HepG2 (cell line): ENCODE data around the gene PRPSAP2. TPM values are rescaled to one million over a fixed set of nuclear protein-coding genes. Genes with fewer than 3 reads are reported as not detected.
A peak's percentile ranks its signal among the peaks of the same experiment; 100 is the strongest.

ENCODE experiments used
- FLYWCH1 ChIP-seq: sonication (generic); formaldehyde crosslinking; IDR thresholded peaks from 2 replicates; pipeline ENCODE4 v1.8.1; 2023; ENCODE audit warnings: mild to moderate bottlenecking, missing genetic modification reagents
- GATA4 ChIP-seq: sonication (generic); IDR thresholded peaks from 2 replicates; pipeline ENCODE4 v1.6.1; 2016; ENCODE audit warnings: antibody characterized with exemption, low read depth, borderline replicate concordance
- KAT8 ChIP-seq: IDR thresholded peaks from 2 replicates; pipeline ENCODE4 v1.6.1; 2016; ENCODE audit warnings: missing genetic modification reagents, missing compliant biosample characterization
- MAFF ChIP-seq: IDR thresholded peaks from 2 replicates; pipeline ENCODE4 v1.6.1; 2011; ENCODE audit warnings: low read depth, low read length, improper control_type of control experiment
- PLRG1 ChIP-seq: fragments of 450-650 bp; conservative IDR thresholded peaks from 2 replicates; pipeline ENCODE4 v1.6.1; 2016
- POLR2AphosphoS2 ChIP-seq: IDR thresholded peaks from 2 replicates; pipeline ENCODE4 v1.6.1; 2011; ENCODE audit warnings: low read depth, low read length, improper control_type of control experiment
- RARA ChIP-seq: IDR thresholded peaks from 2 replicates; pipeline ENCODE4 v1.6.1; 2016; ENCODE audit warnings: missing genetic modification reagents, missing compliant biosample characterization
- TP53 ChIP-seq: sonication (generic); formaldehyde crosslinking; conservative IDR thresholded peaks from 2 replicates; pipeline ENCODE4 v1.4.0; 2020; ENCODE audit warnings: missing genetic modification reagents
- ZNF253 ChIP-seq: sonication (generic); formaldehyde crosslinking; IDR thresholded peaks from 2 replicates; pipeline ENCODE4 v1.8.0; 2022; ENCODE audit warnings: mild to moderate bottlenecking, missing genetic modification reagents, borderline replicate concordance
- ZNF260 ChIP-seq: sonication (generic); formaldehyde crosslinking; IDR thresholded peaks from 2 replicates; pipeline ENCODE4 v1.4.0; 2020; ENCODE audit warnings: missing genetic modification reagents, low read depth, mild to moderate bottlenecking, borderline replicate concordance
- ZNF549 ChIP-seq: sonication (generic); formaldehyde crosslinking; IDR thresholded peaks from 2 replicates; pipeline ENCODE4 v1.5.0; 2020; ENCODE audit warnings: missing genetic modification reagents
- ZNF672 ChIP-seq: sonication (generic); formaldehyde crosslinking; IDR thresholded peaks from 2 replicates; pipeline ENCODE4 v1.8.1; 2022; ENCODE audit warnings: missing genetic modification reagents
- ZNF737 ChIP-seq: sonication (generic); formaldehyde crosslinking; IDR thresholded peaks from 2 replicates; pipeline ENCODE4 v1.5.0; 2020; ENCODE audit warnings: missing genetic modification reagents, mild to moderate bottlenecking, borderline replicate concordance
- polyA plus RNA-seq, 8 experiments: library from polyadenylated mRNA; depleted of rRNA in 3 of 8; stranded (reverse) in 7 of 8; unstranded in 1 of 8; fragments of >200 nt; fragmentation: Illumina TruSeq in 4 of 8; extraction: Trizol in 4 of 8; gene quantifications; 2 replicates each; pipeline versions ENCODE4 v1.2.1 to v1.2.3, GENCODE V29; 2011 to 2016; ENCODE audit warnings: low read depth in 4 of 8, missing spikeins in 1 of 8, mixed read lengths in 1 of 8; ENCODE audit not compliant: insufficient read depth in 1 of 8
- total RNA-seq, 5 experiments: library from RNA; depleted of rRNA; stranded (reverse); fragments of >200 nt; fragmentation: Illumina TruSeq; extraction: Trizol; gene quantifications; 2 replicates each; pipeline ENCODE4 v1.2.3, GENCODE V29; 2016; ENCODE audit warnings: low read depth in 1 of 5
- TF ChIP-seq, protein P1 (sequence below): sonication (generic); formaldehyde crosslinking; IDR thresholded peaks from 2 replicates; pipeline ENCODE4 v1.9.0; 2022; ENCODE audit warnings: low read depth, missing genetic modification reagents
- TF ChIP-seq, protein P2 (sequence below): sonication (generic); formaldehyde crosslinking; IDR thresholded peaks from 2 replicates; pipeline ENCODE4 v1.5.1; 2020; ENCODE audit warnings: mild to moderate bottlenecking, missing genetic modification reagents, borderline replicate concordance
- TF ChIP-seq, protein P3 (sequence below): sonication (generic); formaldehyde crosslinking; conservative IDR thresholded peaks from 2 replicates; pipeline ENCODE4 v1.8.0; 2022; ENCODE audit warnings: low read depth, missing genetic modification reagents
- TF ChIP-seq, protein P4 (sequence below): IDR thresholded peaks from 2 replicates; pipeline ENCODE4 v1.6.1; 2016; ENCODE audit warnings: low read depth, borderline replicate concordance
- TF ChIP-seq, protein P5 (sequence below): sonication (generic); formaldehyde crosslinking; IDR thresholded peaks from 2 replicates; pipeline ENCODE4 v1.5.0; 2020; ENCODE audit warnings: mild to moderate bottlenecking, low read depth, missing genetic modification reagents, borderline replicate concordance
- TF ChIP-seq, protein P6 (sequence below): sonication (generic); formaldehyde crosslinking; IDR thresholded peaks from 2 replicates; pipeline ENCODE4 v1.5.0; 2020; ENCODE audit warnings: mild to moderate bottlenecking, missing genetic modification reagents

The PRPSAP2 gene
- total and polyA plus RNA-seq, 2 of the 13 experiments (the other 11 are each of a cell fraction or from before 2014, with no cell fraction given) = 34.0 to 58.9 TPM

DNA sequence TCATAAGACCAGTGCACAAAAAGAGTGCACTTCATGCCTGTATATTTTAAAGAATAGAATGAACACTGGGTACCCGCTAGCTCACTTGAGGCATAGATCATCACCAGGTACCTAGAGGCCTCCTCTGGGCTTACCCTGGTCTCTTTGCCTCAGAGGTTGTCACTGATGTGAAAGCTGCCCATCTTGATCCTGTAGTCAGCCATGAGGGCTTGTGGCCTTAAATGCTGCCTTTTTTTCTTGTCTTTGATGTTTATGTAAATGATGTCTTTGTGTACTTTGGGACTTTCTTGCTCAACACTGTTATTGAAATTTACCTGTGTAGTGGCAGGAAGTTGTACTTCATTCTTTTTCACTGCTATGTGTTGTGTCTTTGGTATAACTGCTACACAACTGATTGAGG, 67.3 kb downstream of the PRPSAP2 start (continued):
- TF ChIP-seq, protein P1, sequence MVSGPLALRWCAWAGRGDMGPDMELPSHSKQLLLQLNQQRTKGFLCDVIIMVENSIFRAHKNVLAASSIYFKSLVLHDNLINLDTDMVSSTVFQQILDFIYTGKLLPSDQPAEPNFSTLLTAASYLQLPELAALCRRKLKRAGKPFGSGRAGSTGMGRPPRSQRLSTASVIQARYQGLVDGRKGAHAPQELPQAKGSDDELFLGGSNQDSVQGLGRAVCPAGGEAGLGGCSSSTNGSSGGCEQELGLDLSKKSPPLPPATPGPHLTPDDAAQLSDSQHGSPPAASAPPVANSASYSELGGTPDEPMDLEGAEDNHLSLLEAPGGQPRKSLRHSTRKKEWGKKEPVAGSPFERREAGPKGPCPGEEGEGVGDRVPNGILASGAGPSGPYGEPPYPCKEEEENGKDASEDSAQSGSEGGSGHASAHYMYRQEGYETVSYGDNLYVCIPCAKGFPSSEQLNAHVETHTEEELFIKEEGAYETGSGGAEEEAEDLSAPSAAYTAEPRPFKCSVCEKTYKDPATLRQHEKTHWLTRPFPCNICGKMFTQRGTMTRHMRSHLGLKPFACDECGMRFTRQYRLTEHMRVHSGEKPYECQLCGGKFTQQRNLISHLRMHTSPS (CRISPR knock-in tag) = no peak
- TF ChIP-seq, protein P2, sequence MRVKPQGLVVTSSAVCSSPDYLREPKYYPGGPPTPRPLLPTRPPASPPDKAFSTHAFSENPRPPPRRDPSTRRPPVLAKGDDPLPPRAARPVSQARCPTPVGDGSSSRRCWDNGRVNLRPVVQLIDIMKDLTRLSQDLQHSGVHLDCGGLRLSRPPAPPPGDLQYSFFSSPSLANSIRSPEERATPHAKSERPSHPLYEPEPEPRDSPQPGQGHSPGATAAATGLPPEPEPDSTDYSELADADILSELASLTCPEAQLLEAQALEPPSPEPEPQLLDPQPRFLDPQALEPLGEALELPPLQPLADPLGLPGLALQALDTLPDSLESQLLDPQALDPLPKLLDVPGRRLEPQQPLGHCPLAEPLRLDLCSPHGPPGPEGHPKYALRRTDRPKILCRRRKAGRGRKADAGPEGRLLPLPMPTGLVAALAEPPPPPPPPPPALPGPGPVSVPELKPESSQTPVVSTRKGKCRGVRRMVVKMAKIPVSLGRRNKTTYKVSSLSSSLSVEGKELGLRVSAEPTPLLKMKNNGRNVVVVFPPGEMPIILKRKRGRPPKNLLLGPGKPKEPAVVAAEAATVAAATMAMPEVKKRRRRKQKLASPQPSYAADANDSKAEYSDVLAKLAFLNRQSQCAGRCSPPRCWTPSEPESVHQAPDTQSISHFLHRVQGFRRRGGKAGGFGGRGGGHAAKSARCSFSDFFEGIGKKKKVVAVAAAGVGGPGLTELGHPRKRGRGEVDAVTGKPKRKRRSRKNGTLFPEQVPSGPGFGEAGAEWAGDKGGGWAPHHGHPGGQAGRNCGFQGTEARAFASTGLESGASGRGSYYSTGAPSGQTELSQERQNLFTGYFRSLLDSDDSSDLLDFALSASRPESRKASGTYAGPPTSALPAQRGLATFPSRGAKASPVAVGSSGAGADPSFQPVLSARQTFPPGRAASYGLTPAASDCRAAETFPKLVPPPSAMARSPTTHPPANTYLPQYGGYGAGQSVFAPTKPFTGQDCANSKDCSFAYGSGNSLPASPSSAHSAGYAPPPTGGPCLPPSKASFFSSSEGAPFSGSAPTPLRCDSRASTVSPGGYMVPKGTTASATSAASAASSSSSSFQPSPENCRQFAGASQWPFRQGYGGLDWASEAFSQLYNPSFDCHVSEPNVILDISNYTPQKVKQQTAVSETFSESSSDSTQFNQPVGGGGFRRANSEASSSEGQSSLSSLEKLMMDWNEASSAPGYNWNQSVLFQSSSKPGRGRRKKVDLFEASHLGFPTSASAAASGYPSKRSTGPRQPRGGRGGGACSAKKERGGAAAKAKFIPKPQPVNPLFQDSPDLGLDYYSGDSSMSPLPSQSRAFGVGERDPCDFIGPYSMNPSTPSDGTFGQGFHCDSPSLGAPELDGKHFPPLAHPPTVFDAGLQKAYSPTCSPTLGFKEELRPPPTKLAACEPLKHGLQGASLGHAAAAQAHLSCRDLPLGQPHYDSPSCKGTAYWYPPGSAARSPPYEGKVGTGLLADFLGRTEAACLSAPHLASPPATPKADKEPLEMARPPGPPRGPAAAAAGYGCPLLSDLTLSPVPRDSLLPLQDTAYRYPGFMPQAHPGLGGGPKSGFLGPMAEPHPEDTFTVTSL (CRISPR knock-in tag) = peak; percentile 46; the same call in 1 of the 2 replicates
- TF ChIP-seq ZNF672 = no peak
- no peak for TF ChIP-seq POLR2AphosphoS2
- TF ChIP-seq ZNF253 (CRISPR knock-in tag) = no peak
- TF ChIP-seq KAT8 (CRISPR knock-in tag) = 0 out of 2 replicates have a peak, but pooled peaks have one; percentile 51
- TF ChIP-seq TP53 (CRISPR knock-in tag) = no peak
- TF ChIP-seq, protein P3, sequence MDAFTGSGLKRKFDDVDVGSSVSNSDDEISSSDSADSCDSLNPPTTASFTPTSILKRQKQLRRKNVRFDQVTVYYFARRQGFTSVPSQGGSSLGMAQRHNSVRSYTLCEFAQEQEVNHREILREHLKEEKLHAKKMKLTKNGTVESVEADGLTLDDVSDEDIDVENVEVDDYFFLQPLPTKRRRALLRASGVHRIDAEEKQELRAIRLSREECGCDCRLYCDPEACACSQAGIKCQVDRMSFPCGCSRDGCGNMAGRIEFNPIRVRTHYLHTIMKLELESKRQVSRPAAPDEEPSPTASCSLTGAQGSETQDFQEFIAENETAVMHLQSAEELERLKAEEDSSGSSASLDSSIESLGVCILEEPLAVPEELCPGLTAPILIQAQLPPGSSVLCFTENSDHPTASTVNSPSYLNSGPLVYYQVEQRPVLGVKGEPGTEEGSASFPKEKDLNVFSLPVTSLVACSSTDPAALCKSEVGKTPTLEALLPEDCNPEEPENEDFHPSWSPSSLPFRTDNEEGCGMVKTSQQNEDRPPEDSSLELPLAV = no peak
- no peak for TF ChIP-seq GATA4
- no peak for TF ChIP-seq FLYWCH1
- TF ChIP-seq, protein P4, sequence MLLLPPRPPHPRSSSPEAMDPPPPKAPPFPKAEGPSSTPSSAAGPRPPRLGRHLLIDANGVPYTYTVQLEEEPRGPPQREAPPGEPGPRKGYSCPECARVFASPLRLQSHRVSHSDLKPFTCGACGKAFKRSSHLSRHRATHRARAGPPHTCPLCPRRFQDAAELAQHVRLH = no peak
- TF ChIP-seq, protein P5, sequence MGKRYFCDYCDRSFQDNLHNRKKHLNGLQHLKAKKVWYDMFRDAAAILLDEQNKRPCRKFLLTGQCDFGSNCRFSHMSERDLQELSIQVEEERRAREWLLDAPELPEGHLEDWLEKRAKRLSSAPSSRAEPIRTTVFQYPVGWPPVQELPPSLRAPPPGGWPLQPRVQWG (CRISPR knock-in tag) = no peak
- TF ChIP-seq RARA = peak; percentile 70
- TF ChIP-seq PLRG1 = no peak
- TF ChIP-seq ZNF260 = no peak
- TF ChIP-seq, protein P6, sequence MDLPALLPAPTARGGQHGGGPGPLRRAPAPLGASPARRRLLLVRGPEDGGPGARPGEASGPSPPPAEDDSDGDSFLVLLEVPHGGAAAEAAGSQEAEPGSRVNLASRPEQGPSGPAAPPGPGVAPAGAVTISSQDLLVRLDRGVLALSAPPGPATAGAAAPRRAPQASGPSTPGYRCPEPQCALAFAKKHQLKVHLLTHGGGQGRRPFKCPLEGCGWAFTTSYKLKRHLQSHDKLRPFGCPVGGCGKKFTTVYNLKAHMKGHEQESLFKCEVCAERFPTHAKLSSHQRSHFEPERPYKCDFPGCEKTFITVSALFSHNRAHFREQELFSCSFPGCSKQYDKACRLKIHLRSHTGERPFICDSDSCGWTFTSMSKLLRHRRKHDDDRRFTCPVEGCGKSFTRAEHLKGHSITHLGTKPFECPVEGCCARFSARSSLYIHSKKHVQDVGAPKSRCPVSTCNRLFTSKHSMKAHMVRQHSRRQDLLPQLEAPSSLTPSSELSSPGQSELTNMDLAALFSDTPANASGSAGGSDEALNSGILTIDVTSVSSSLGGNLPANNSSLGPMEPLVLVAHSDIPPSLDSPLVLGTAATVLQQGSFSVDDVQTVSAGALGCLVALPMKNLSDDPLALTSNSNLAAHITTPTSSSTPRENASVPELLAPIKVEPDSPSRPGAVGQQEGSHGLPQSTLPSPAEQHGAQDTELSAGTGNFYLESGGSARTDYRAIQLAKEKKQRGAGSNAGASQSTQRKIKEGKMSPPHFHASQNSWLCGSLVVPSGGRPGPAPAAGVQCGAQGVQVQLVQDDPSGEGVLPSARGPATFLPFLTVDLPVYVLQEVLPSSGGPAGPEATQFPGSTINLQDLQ (CRISPR knock-in tag) = no peak
- no peak for TF ChIP-seq ZNF737 (CRISPR knock-in tag)
- no peak for TF ChIP-seq MAFF
- TF ChIP-seq ZNF549 (CRISPR knock-in tag) = no peak
